ENCODE results near the gene NOL11. TPM values are rescaled to one million over a fixed set of nuclear protein-coding genes. Genes with fewer than 3 reads are reported as not detected.

The NOL11 gene
- total and polyA plus RNA-seq, 2 experiments from 2014 or later = 116 to 130 TPM

- H3K9me3 Mint-ChIP-seq = no peaks in the 10 kb centered on the region
- no peak for ATAC-seq
- H3K4me1 Mint-ChIP-seq = no peaks in the 10 kb centered on the region
- Histone ChIP-seq H3K4me3 (no peak overlapping the region), H3K79me2 (replicated peaks; ENCODE audit: insufficient read depth) (no peaks in the 10 kb centered on the region), H2AFZ (no peak overlapping the region), H3K4me1 (ENCODE audit: insufficient read depth) (no peaks in the 10 kb centered on the region), H3K27me3 (ENCODE audit: insufficient read depth) (no peaks in the 10 kb centered on the region), H4K20me1 (replicated peaks; ENCODE audit: insufficient read depth) (no peaks in the 10 kb centered on the region), H3F3A (replicated peaks; ENCODE audit: low read depth) (no peaks in the 10 kb centered on the region), H3K9me2 (ENCODE audit: insufficient read depth) (no peaks in the 10 kb centered on the region), H3K27ac (ENCODE audit: low read depth) (peak overlapping the region; percentile 39; the same call in 1 of the 2 replicates), H3K4me2 (no peak overlapping the region), H3K36me3 (ENCODE audit: insufficient read depth) (no peaks in the 10 kb centered on the region)
- H3K4me3 Mint-ChIP-seq = no peak overlapping the region
- TF ChIP-seq POLR2AphosphoS5 (IDR thresholded peaks at IDR 0.05; ENCODE audit: low read depth) (no peak), JUNB (IDR thresholded peaks at IDR 0.05; ENCODE audit: unreplicated experiment) (no peak), CREB1 (CRISPR knock-in tag; IDR thresholded peaks at IDR 0.05; ENCODE audit: low read depth) (no peak)
- DNase-seq (ENCODE audit: low spot score) = no peak
- peaks cover 3% of the 10 kb centered on the region; the same call in 1 of the 3 replicates for H3K36me3 Mint-ChIP-seq (ENCODE audit: low read depth)
- no peak overlapping the region for H3K27ac Mint-ChIP-seq
- H3K27me3 Mint-ChIP-seq (ENCODE audit: insufficient read depth, low read depth, poor library complexity) = peaks cover 1% of the 10 kb centered on the region
Measured at GRCh38 chr17:67678414-67678813, 39.3 kb upstream of the NOL11 start.

- Histone ChIP-seq H3K79me2 (replicated peaks; ENCODE audit: insufficient read depth) (no peaks in the 10 kb centered on the region), H3K27me3 (ENCODE audit: insufficient read depth) (no peaks in the 10 kb centered on the region), H3K36me3 (ENCODE audit: insufficient read depth) (no peaks in the 10 kb centered on the region), H3K4me2 (no peak overlapping the region), H3K4me1 (ENCODE audit: insufficient read depth) (no peaks in the 10 kb centered on the region), H4K20me1 (replicated peaks; ENCODE audit: insufficient read depth) (no peaks in the 10 kb centered on the region), H3K27ac (ENCODE audit: low read depth) (no peak overlapping the region), H2AFZ (no peak overlapping the region), H3K9me2 (ENCODE audit: insufficient read depth) (no peaks in the 10 kb centered on the region), H3F3A (replicated peaks; ENCODE audit: low read depth) (no peaks in the 10 kb centered on the region), H3K4me3 (no peak overlapping the region)
- ATAC-seq = no peak
- DNase-seq (ENCODE audit: low spot score) = no peak
- no peaks in the 10 kb centered on the region for H3K4me1 Mint-ChIP-seq
- no peak overlapping the region for H3K4me3 Mint-ChIP-seq
- H3K27me3 Mint-ChIP-seq (ENCODE audit: insufficient read depth, low read depth, poor library complexity) = peaks cover 1% of the 10 kb centered on the region
- H3K9me3 Mint-ChIP-seq = no peaks in the 10 kb centered on the region
- no peak overlapping the region for H3K27ac Mint-ChIP-seq
- peaks cover 3% of the 10 kb centered on the region; the same call in 1 of the 3 replicates for H3K36me3 Mint-ChIP-seq (ENCODE audit: low read depth)
- TF ChIP-seq EZH2 (IDR thresholded peaks at IDR 0.05; ENCODE audit: low read depth, unreplicated experiment) (no peak), ZNF462 (CRISPR knock-in tag; IDR thresholded peaks at IDR 0.05) (no peak), JUNB (IDR thresholded peaks at IDR 0.05; ENCODE audit: unreplicated experiment) (no peak), EZH2phosphoT487 (IDR thresholded peaks at IDR 0.05; ENCODE audit: unreplicated experiment) (no peak), ETS1 (IDR thresholded peaks at IDR 0.05) (no peak), CTCF (conservative IDR thresholded peaks at IDR 0.05; ENCODE audit: low read depth in 2 of 2) (no peak), POLR2AphosphoS5 (IDR thresholded peaks at IDR 0.05; ENCODE audit: low read depth) (no peak), REST (IDR thresholded peaks at IDR 0.05; ENCODE audit: unreplicated experiment) (no peak), CREB1 (CRISPR knock-in tag; IDR thresholded peaks at IDR 0.05; ENCODE audit: low read depth) (no peak)
Measured at GRCh38 chr17:67679225-67679624, 38.5 kb upstream of the NOL11 start.

Data from GM23338 (cell line).